ENCODE measurements around the gene AGMO. TPM values are rescaled to one million over a fixed set of nuclear protein-coding genes. Genes with fewer than 3 reads are reported as not detected.

The AGMO gene
- total RNA-seq, 1 donor from 2014 or later = 0.98 TPM

DNA sequence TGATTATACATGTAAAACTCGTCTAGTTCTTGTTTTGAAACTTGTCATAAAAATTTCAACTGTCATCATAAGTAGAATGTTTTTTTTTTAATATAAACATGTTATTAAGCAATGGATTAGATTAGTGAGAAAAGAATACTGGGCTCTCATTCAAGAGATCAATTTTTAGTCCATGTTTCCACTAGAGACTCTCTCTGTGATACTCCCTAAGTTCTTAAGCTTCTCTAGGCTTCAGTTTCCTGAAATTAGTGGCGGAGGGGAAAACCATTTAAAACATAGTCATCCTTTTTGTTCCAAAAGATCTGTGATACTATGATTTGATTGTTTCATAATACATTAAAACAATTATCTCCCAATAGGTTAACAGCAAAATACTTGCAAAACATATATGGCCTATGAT, 142.2 kb downstream of the AGMO start:
- intact Hi-C loops (cut with DNase I) = no loop called here
- no peaks in the 10 kb centered on the region for H3K36me3 ChIP-seq
- no peaks in the 10 kb centered on the region for H3K4me1 ChIP-seq
- no peak for DNase-seq (ENCODE audit: extremely low spot score in 2 of 2)
- TF ChIP-seq POLR2AphosphoS5 (IDR thresholded peaks at IDR 0.05; ENCODE audit: insufficient read depth in 1 of 2, low read depth in 1 of 2) (no peak), POLR2A (IDR thresholded peaks at IDR 0.05) (no peak)
- TF ChIP-seq, protein P1, sequence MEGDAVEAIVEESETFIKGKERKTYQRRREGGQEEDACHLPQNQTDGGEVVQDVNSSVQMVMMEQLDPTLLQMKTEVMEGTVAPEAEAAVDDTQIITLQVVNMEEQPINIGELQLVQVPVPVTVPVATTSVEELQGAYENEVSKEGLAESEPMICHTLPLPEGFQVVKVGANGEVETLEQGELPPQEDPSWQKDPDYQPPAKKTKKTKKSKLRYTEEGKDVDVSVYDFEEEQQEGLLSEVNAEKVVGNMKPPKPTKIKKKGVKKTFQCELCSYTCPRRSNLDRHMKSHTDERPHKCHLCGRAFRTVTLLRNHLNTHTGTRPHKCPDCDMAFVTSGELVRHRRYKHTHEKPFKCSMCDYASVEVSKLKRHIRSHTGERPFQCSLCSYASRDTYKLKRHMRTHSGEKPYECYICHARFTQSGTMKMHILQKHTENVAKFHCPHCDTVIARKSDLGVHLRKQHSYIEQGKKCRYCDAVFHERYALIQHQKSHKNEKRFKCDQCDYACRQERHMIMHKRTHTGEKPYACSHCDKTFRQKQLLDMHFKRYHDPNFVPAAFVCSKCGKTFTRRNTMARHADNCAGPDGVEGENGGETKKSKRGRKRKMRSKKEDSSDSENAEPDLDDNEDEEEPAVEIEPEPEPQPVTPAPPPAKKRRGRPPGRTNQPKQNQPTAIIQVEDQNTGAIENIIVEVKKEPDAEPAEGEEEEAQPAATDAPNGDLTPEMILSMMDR (IDR thresholded peaks at IDR 0.05) = no peak
- no peak overlapping the region for H3K27ac ChIP-seq
- no peak overlapping the region for H3K4me3 ChIP-seq
- no peaks in the 10 kb centered on the region for H3K27me3 ChIP-seq
- no peaks in the 10 kb centered on the region for H3K9me3 ChIP-seq

DNA sequence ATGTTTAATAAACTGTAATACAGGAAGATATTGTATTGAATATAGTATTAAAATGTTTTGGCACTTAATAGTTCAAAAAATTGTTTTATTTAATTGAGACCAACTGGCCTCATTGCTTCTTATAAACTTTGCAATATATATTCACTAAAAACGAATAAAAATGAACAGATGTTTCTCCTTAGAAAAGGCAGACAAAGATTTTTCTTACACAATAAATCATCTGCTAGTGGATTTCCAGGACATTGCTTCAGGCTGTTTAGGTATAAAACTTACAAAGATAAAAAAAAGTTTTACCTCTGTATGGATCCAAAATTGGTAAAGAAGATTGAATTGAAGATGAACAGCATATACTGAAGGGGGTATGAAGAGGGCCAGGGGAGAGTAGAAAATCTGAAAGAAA, 143.6 kb downstream of the AGMO start:
- no peak for TF ChIP-seq POLR2AphosphoS5 (IDR thresholded peaks at IDR 0.05; ENCODE audit: insufficient read depth in 1 of 2, low read depth in 1 of 2)
- no peak for TF ChIP-seq POLR2A (IDR thresholded peaks at IDR 0.05)
- TF ChIP-seq, protein P1 (IDR thresholded peaks at IDR 0.05) = no peak
- no peaks in the 10 kb centered on the region for H3K36me3 ChIP-seq
- H3K4me3 ChIP-seq = no peak overlapping the region
- no peak overlapping the region for H3K27ac ChIP-seq
- no peak for DNase-seq (ENCODE audit: extremely low spot score in 2 of 2)
- no peaks in the 10 kb centered on the region for H3K9me3 ChIP-seq
- H3K27me3 ChIP-seq = no peaks in the 10 kb centered on the region
- no peaks in the 10 kb centered on the region for H3K4me1 ChIP-seq
- intact Hi-C loops (cut with DNase I) = no loop called here

DNA sequence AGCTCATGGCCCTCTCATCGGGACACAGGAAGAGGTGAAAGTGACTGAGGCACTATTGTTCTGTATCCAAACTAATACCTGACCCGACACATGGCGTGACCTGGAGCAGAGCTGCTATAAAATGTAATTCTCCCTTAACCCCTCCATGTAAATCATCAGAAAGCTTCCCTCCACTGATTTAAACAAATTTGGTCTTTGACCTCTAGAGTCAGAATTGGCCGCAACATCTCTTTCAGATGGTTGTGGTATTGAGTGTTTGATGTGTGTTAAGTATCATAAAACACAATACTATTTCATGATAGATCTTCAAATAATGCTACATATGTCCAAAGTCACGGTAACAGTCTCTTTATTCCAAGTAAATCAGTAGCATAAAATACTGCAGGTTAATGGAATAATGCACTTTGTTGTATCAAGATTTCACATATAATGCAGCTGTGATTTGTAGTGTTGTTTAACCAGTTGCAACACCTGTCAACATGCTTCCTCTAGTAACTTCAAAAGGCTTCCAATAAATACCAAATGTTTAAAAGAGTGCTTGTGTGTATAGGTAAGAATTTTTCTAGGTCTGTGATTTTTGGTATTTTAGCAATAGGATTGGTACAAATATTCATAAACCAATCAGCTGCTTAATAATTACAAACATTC, 144.3 kb downstream of the AGMO start:
- no peaks in the 10 kb centered on the region for H3K36me3 ChIP-seq

DNA sequence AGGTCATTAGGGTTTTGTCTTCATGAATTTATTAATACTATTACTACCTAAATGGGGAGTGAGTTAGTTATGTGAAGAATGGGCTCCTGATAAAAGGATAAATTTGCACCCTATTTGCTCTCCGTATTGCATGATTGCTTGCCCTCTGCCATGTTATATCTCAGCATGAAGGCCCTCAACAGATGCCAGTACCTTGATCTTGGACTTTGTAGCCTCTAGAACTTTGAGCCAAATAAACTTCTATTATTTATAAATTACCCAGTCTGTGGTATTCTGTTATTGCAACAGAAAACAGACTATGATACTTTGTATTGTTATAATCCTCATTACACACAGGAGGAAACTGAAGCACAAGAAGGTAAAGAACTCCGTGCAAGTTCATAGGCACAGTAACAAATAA, 150.8 kb downstream of the AGMO start:
- DNase-seq (ENCODE audit: extremely low spot score in 2 of 2) = no peak
- TF ChIP-seq POLR2A (IDR thresholded peaks at IDR 0.05) = no peak
- no peak for TF ChIP-seq POLR2AphosphoS5 (IDR thresholded peaks at IDR 0.05; ENCODE audit: insufficient read depth in 1 of 2, low read depth in 1 of 2)
- TF ChIP-seq, protein P1 (IDR thresholded peaks at IDR 0.05) = no peak
- Histone ChIP-seq H3K27ac (no peak overlapping the region), H3K36me3 (no peaks in the 10 kb centered on the region), H3K27me3 (no peaks in the 10 kb centered on the region), H3K4me1 (no peaks in the 10 kb centered on the region), H3K4me3 (no peak overlapping the region), H3K9me3 (no peaks in the 10 kb centered on the region)
- intact Hi-C loops (cut with DNase I) = no loop called here

More for the DNA sequence above, 144.3 kb downstream of the AGMO start:
- Histone ChIP-seq H3K27ac (no peak overlapping the region), H3K9me3 (no peaks in the 10 kb centered on the region), H3K27me3 (no peaks in the 10 kb centered on the region), H3K4me3 (no peak overlapping the region), H3K4me1 (no peaks in the 10 kb centered on the region)
- no peak for DNase-seq (ENCODE audit: extremely low spot score in 2 of 2)
- TF ChIP-seq, protein P1 (IDR thresholded peaks at IDR 0.05) = no peak
- TF ChIP-seq POLR2AphosphoS5 (IDR thresholded peaks at IDR 0.05; ENCODE audit: insufficient read depth in 1 of 2, low read depth in 1 of 2) (no peak), POLR2A (IDR thresholded peaks at IDR 0.05) (no peak)
- intact Hi-C loops (cut with DNase I) = no loop called here

DNA sequence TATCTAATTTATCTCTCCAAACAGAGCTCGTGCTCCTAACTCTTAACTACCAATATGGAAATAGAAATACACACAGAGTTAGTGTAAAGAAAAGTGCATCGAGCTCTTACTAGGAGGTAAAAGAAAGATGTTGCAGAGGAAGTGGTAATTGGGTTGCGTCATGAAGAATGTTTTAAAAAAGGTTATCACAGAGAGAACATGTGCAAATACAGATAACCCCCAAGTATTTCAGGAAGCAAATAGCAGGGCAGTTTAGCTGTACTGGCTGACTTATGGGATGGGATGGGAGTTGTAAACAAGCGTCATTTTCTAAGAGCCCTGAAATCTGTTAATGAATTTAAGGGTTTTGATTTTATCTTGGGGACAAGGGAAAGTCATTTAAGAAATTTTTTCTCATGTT, 153.9 kb downstream of the AGMO start:
- intact Hi-C loops (cut with DNase I) = no loop called here
- TF ChIP-seq POLR2AphosphoS5 (IDR thresholded peaks at IDR 0.05; ENCODE audit: insufficient read depth in 1 of 2, low read depth in 1 of 2) (no peak), POLR2A (IDR thresholded peaks at IDR 0.05) (no peak)
- TF ChIP-seq, protein P1 (IDR thresholded peaks at IDR 0.05) = no peak
- Histone ChIP-seq H3K27ac (no peak overlapping the region), H3K4me1 (no peaks in the 10 kb centered on the region), H3K36me3 (no peaks in the 10 kb centered on the region), H3K27me3 (no peaks in the 10 kb centered on the region), H3K4me3 (no peak overlapping the region), H3K9me3 (no peaks in the 10 kb centered on the region)
- DNase-seq (ENCODE audit: extremely low spot score in 2 of 2) = no peak
